K562 (cell line): ENCODE results near the gene ABCA13. TPM values are rescaled to one million over a fixed set of nuclear protein-coding genes. Genes with fewer than 3 reads are reported as not detected.

Experiments
- ATAC-seq: fragments of 200-7000 bp; cut with Tn5 transposase; 3 replicates; pipeline ENCODE4 v1.9.1; 2020; ENCODE audit warnings: moderate library complexity
- BruUV-seq: library from RNA; stranded (reverse); fragments of 400-500 nt; replicated peaks from 2 replicates; lab custom pipeline; 2021; lab: Mats Ljungman, UMichigan
- CTCF ChIA-PET: fragments of 300-600 bp; formaldehyde crosslinking; extraction: SDS; loops from one replicate; lab custom pipeline; 2021; ENCODE audit warnings: low intra/inter-chr PET ratio; lab: Yijun Ruan, JAX
- POLR2A ChIA-PET: fragments of 300-600, 350-650 bp; sonication (Branson Sonifier 250); formaldehyde crosslinking; extraction: SDS; loops from one replicate; lab custom pipeline; 2021; ENCODE audit warnings: antibody characterized with exemption, inconsistent platforms; lab: Yijun Ruan, JAX
- DNase-seq, 4 experiments: peaks; one replicate each; pipeline versions ENCODE4 v3.0.0 to v3.0.0-alpha.2; 2011 to 2018; ENCODE audit warnings: low spot score in 3 of 4, mixed read lengths in 3 of 4; ENCODE audit errors: extremely low read depth in 1 of 4
- FAIRE-seq: peaks from 2 replicates; lab custom pipeline; 2011; peaks lifted over from hg19 to GRCh38; lab: Jason Lieb, UNC
- H2AFZ ChIP-seq: 2 replicates; pipeline ENCODE4 v1.6.0; 2011; ENCODE audit warnings: low read depth, low read length, control low read depth, inconsistent platforms
- H3K27ac ChIP-seq: fragments of 200-600 bp; 3 replicates; pipeline ENCODE4 v1.8.0; 2011; ENCODE audit warnings: low read depth, mild to moderate bottlenecking, control low read depth, inconsistent platforms, low read length, moderate library complexity, mixed read lengths; ENCODE audit errors: extremely low read depth
- H3K27me3 ChIP-seq, 2 experiments: fragments of 300-600 bp in 1 of 2; 2 replicates in 1 of 2; 3 replicates in 1 of 2; pipeline versions ENCODE4 v1.6.0 to v1.8.0; 2011; ENCODE audit warnings: inconsistent platforms in 2 of 2, low read length in 2 of 2, mild to moderate bottlenecking in 1 of 2, mixed read lengths in 1 of 2, moderate library complexity in 1 of 2; ENCODE audit not compliant: control insufficient read depth in 2 of 2, insufficient read depth in 2 of 2
- H3K36me3 ChIP-seq: fragments of 300-600 bp; 3 replicates; pipeline ENCODE4 v1.8.0; 2011; ENCODE audit warnings: mild to moderate bottlenecking, low read length, inconsistent platforms; ENCODE audit not compliant: control insufficient read depth, insufficient read depth
- H3K4me1 ChIP-seq, 2 experiments: fragments of 200-600 bp in 1 of 2; replicated peaks in 1 of 2; 2 replicates in 1 of 2; 3 replicates in 1 of 2; pipeline versions ENCODE4 v1.5.1 to v1.8.0; 2011; ENCODE audit warnings: inconsistent platforms in 2 of 2, low read length in 2 of 2, mild to moderate bottlenecking in 1 of 2, mixed read lengths in 1 of 2, moderate library complexity in 1 of 2; ENCODE audit not compliant: control insufficient read depth in 2 of 2, insufficient read depth in 2 of 2
- H3K4me2 ChIP-seq: 2 replicates; pipeline ENCODE4 v1.6.1; 2011; ENCODE audit warnings: low read length, control low read depth, inconsistent platforms, mixed read lengths; ENCODE audit not compliant: insufficient read depth
- H3K4me3 ChIP-seq: fragments of 200-600 bp; sonication (generic), shearing (Covaris generic); 2 replicates; pipeline ENCODE4 v1.5.1; 2016; ENCODE audit warnings: control low read depth, inconsistent platforms
- H3K79me2 ChIP-seq: fragments of 200-600 bp; 3 replicates; pipeline ENCODE4 v1.8.0; 2011; ENCODE audit warnings: low read length, inconsistent platforms; ENCODE audit not compliant: control insufficient read depth, insufficient read depth
- H3K9ac ChIP-seq, 2 experiments: 2 replicates each; pipeline versions ENCODE4 v1.6.0 to v1.6.1; 2011; ENCODE audit warnings: low read depth in 2 of 2, low read length in 2 of 2, control low read depth in 1 of 2, inconsistent platforms in 1 of 2, mild to moderate bottlenecking in 1 of 2, mixed read lengths in 1 of 2; ENCODE audit not compliant: insufficient read depth in 1 of 2
- H3K9me1 ChIP-seq: one replicate; pipeline ENCODE4 v1.6.0; 2011; ENCODE audit warnings: inconsistent platforms, mild to moderate bottlenecking, low read length, moderate library complexity; ENCODE audit not compliant: control insufficient read depth, insufficient read depth
- H3K9me3 ChIP-seq: replicated peaks from 2 replicates; pipeline ENCODE4 v1.5.1; 2011; ENCODE audit warnings: low read depth, low read length, inconsistent platforms; ENCODE audit not compliant: control insufficient read depth, insufficient read depth
- H4K20me1 ChIP-seq: replicated peaks from 2 replicates; pipeline ENCODE4 v1.6.1; 2011; ENCODE audit warnings: low read length, inconsistent platforms, mixed read lengths; ENCODE audit not compliant: control insufficient read depth, insufficient read depth
- AFF1 ChIP-seq, 2 experiments: fragments of 450-650 bp; IDR thresholded peaks; 2 replicates each; pipeline ENCODE4 v1.6.1; 2018; ENCODE audit warnings: mild to moderate bottlenecking in 2 of 2, low read depth in 1 of 2; ENCODE audit not compliant: partially characterized antibody in 2 of 2
- GATA2 ChIP-seq: sonication (generic); formaldehyde crosslinking; IDR thresholded peaks from 2 replicates; pipeline ENCODE4 v1.4.0; 2020; ENCODE audit warnings: mild to moderate bottlenecking, missing genetic modification reagents
- KDM2B ChIP-seq: fragments of 250-450 bp; sonication (Bioruptor Pico); IDR thresholded peaks from 2 replicates; pipeline ENCODE4 v1.8.0; 2021; ENCODE audit warnings: mild to moderate bottlenecking, moderate library complexity
- NCOA1 ChIP-seq: fragments of 450-650 bp; IDR thresholded peaks from 2 replicates; pipeline ENCODE4 v1.6.1; 2016; ENCODE audit warnings: low read depth
- PKNOX1 ChIP-seq: fragments of 450-650 bp; IDR thresholded peaks from 2 replicates; pipeline ENCODE4 v1.6.1; 2016
- ZNF311 ChIP-seq: fragments of 250-450 bp; sonication (Bioruptor Pico); IDR thresholded peaks from 2 replicates; pipeline ENCODE4 v1.4.0; 2020; ENCODE audit warnings: mild to moderate bottlenecking, moderate library complexity
- ZNF445 ChIP-seq: fragments of 250-450 bp; sonication (Bioruptor Pico); IDR thresholded peaks from 2 replicates; pipeline ENCODE4 v1.4.0; 2020; ENCODE audit warnings: low read depth, mild to moderate bottlenecking, moderate library complexity
- WGBS: fragments of 100-300 bp; shearing (Covaris generic); methylation state at CpG from one replicate; pipeline ENCODE4 v1.1.6; 2016; ENCODE audit warnings: low coverage, mixed read lengths; ENCODE audit not compliant: insufficient coverage; ENCODE audit errors: missing lambda C conversion rate; 5-methylcytosine and 5-hydroxymethylcytosine counted together
- in situ Hi-C: fragments of 300-500 bp; cut with MboI; formaldehyde crosslinking; loops from 4 replicates; pipeline ENCODE4 v1.15.0; 2018; ENCODE audit warnings: inconsistent platforms, mixed read lengths
- intact Hi-C: fragments of 100-400 bp; cut with micrococcal nuclease; formaldehyde crosslinking; loops from 2 replicates; pipeline ENCODE4 v1.14.2; 2022
- polyA plus RNA-seq, 8 experiments: library from polyadenylated mRNA; depleted of rRNA in 4 of 8; stranded (reverse) in 5 of 8; unstranded in 3 of 8; fragments of >200 nt; fragmentation: Nextera tagmentation in 2 of 8; fragmentation: Illumina TruSeq in 1 of 8; extraction: Ambion mirVana in 2 of 8; extraction: Trizol in 1 of 8; gene quantifications; 2 replicates each; pipeline versions ENCODE4 v1.2.1 to v1.2.3, GENCODE V29; 2011 to 2014; ENCODE audit warnings: inconsistent platforms in 1 of 8, missing spikeins in 1 of 8
- total RNA-seq, 7 experiments: library from RNA; depleted of rRNA in 6 of 7; stranded (reverse); fragments of >200 nt in 6 of 7; fragmentation: Illumina TruSeq in 2 of 7; extraction: Trizol in 2 of 7; gene quantifications; 2 replicates each; pipeline versions ENCODE4 v1.2.1 to v1.2.3, GENCODE V29; 2011 to 2021; ENCODE audit warnings: low replicate concordance in 1 of 7
- TF ChIP-seq, protein P1 (sequence below): fragments of 450-650 bp; IDR thresholded peaks from 2 replicates; pipeline ENCODE4 v1.7.0; 2016; ENCODE audit warnings: borderline replicate concordance

ABCA13 gene
- total and polyA plus RNA-seq, 9 of the 15 experiments (the other 6 are each of a cell fraction or from before 2014, with no cell fraction given): 0.14 to 1.5 (median 0.38) TPM

- no peak for TF ChIP-seq NCOA1
- no peak for TF ChIP-seq AFF1 (IDR thresholded peaks at IDR 0.05; ENCODE audit: low read depth in 1 of 2, partially characterized antibody in 2 of 2)
- TF ChIP-seq, protein P1, sequence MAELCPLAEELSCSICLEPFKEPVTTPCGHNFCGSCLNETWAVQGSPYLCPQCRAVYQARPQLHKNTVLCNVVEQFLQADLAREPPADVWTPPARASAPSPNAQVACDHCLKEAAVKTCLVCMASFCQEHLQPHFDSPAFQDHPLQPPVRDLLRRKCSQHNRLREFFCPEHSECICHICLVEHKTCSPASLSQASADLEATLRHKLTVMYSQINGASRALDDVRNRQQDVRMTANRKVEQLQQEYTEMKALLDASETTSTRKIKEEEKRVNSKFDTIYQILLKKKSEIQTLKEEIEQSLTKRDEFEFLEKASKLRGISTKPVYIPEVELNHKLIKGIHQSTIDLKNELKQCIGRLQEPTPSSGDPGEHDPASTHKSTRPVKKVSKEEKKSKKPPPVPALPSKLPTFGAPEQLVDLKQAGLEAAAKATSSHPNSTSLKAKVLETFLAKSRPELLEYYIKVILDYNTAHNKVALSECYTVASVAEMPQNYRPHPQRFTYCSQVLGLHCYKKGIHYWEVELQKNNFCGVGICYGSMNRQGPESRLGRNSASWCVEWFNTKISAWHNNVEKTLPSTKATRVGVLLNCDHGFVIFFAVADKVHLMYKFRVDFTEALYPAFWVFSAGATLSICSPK: no peak
- TF ChIP-seq PKNOX1: no peak
- TF ChIP-seq GATA2 (CRISPR knock-in tag): no peak
- TF ChIP-seq KDM2B (CRISPR knock-in tag): no peak
- TF ChIP-seq ZNF311 (CRISPR knock-in tag): no peak
- no peak for TF ChIP-seq ZNF445 (CRISPR knock-in tag)
- Histone ChIP-seq H3K4me1 (no peaks in the 10 kb centered on the region), H4K20me1 (no peaks in the 10 kb centered on the region), H3K9me1 (no peaks in the 10 kb centered on the region), H3K4me2 (no peak overlapping the region), H3K27me3 (no peaks in the 10 kb centered on the region), H3K9ac (no peak overlapping the region), H3K9me3 (no peaks in the 10 kb centered on the region; the same call in 1 of the 2 replicates), H3K36me3 (no peaks in the 10 kb centered on the region), H3K27ac (no peak overlapping the region), H3K79me2 (no peaks in the 10 kb centered on the region), H3K4me3 (no peak overlapping the region), H2AFZ (no peak overlapping the region)
- DNase-seq (no peak), FAIRE-seq (no peak), ATAC-seq (no peak)
- no TSS peak for BruUV-seq
- intact Hi-C loops (no loop called here), in situ Hi-C loops (no loop called here)
- ChIA-PET CTCF (no interaction called here), POLR2A (no interaction called here)
- 0% methylated on average over 4 of the region's 4 CpGs for WGBS
Measured at GRCh38 chr7:48664241-48664640, 493.0 kb downstream of the ABCA13 start.
